ENCODE results near the gene TCF25.

- TF ChIP-seq, protein P1, sequence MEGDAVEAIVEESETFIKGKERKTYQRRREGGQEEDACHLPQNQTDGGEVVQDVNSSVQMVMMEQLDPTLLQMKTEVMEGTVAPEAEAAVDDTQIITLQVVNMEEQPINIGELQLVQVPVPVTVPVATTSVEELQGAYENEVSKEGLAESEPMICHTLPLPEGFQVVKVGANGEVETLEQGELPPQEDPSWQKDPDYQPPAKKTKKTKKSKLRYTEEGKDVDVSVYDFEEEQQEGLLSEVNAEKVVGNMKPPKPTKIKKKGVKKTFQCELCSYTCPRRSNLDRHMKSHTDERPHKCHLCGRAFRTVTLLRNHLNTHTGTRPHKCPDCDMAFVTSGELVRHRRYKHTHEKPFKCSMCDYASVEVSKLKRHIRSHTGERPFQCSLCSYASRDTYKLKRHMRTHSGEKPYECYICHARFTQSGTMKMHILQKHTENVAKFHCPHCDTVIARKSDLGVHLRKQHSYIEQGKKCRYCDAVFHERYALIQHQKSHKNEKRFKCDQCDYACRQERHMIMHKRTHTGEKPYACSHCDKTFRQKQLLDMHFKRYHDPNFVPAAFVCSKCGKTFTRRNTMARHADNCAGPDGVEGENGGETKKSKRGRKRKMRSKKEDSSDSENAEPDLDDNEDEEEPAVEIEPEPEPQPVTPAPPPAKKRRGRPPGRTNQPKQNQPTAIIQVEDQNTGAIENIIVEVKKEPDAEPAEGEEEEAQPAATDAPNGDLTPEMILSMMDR (conservative IDR thresholded peaks at IDR 0.05), result no peak
- TF ChIP-seq ZFX (IDR thresholded peaks at IDR 0.05), result no peak
Observed at GRCh38 chr16:89887243-89887642, 13.9 kb downstream of the TCF25 start.

Measured in C4-2B (cell line).